Measurements from ENCODE around the gene AP1M1.

Gene AP1M1

GRCh38 chr19:16227837-16228636 lies 30.3 kb downstream of the AP1M1 start:
- H3K4me3 Mint-ChIP-seq, result no peak overlapping the region
- H3K36me3 Mint-ChIP-seq, result peaks cover 64% of the 10 kb centered on the region

GRCh38 chr19:16228637-16229321 lies 31.1 kb downstream of the AP1M1 start:
- H3K4me3 Mint-ChIP-seq, result no peak overlapping the region
- H3K9me3 Mint-ChIP-seq, result no peaks in the 10 kb centered on the region
- DNase-seq (ENCODE audit: low spot score in 2 of 2) (no peak), ATAC-seq (no peak)
- peak overlapping the region; percentile 45 for H3K27ac Mint-ChIP-seq
- H3K4me1 Mint-ChIP-seq, result peaks cover 6% of the 10 kb centered on the region
- H3K36me3 Mint-ChIP-seq, result peaks cover 60% of the 10 kb centered on the region

More at GRCh38 chr19:16227837-16228636, 30.3 kb downstream of the AP1M1 start:
- Mint-ChIP-seq H3K4me1 (peaks cover 6% of the 10 kb centered on the region), H3K9me3 (no peaks in the 10 kb centered on the region), H3K27ac (no peak overlapping the region)
- DNase-seq (ENCODE audit: low spot score in 2 of 2) (no peak), ATAC-seq (no peak)

GRCh38 chr19:16229322-16229641 lies 31.6 kb downstream of the AP1M1 start:
- peaks cover 6% of the 10 kb centered on the region for H3K4me1 Mint-ChIP-seq
- no peak for ATAC-seq
- no peaks in the 10 kb centered on the region for H3K9me3 Mint-ChIP-seq
- peak overlapping the region; percentile 45 for H3K27ac Mint-ChIP-seq
- no peak overlapping the region for H3K4me3 Mint-ChIP-seq
- peaks cover 60% of the 10 kb centered on the region for H3K36me3 Mint-ChIP-seq
- DNase-seq (ENCODE audit: low spot score in 2 of 2), result no peak

- H3K27ac Mint-ChIP-seq, result peak overlapping the region; percentile 74
- no peak overlapping the region for H3K4me3 Mint-ChIP-seq
- ATAC-seq, result no peak
- H3K4me1 Mint-ChIP-seq, result peaks cover 21% of the 10 kb centered on the region
- no peak for DNase-seq (ENCODE audit: low spot score in 2 of 2)
- peaks cover 71% of the 10 kb centered on the region for H3K36me3 Mint-ChIP-seq
- H3K9me3 Mint-ChIP-seq, result no peaks in the 10 kb centered on the region
Measured at GRCh38 chr19:16232127-16232526, 34.4 kb downstream of the AP1M1 start.

- Mint-ChIP-seq H3K9me3 (no peaks in the 10 kb centered on the region), H3K4me1 (peaks cover 21% of the 10 kb centered on the region), H3K4me3 (no peak overlapping the region), H3K27ac (peak overlapping the region; percentile 74), H3K36me3 (peaks cover 71% of the 10 kb centered on the region)
- no peak for DNase-seq (ENCODE audit: low spot score in 2 of 2)
- ATAC-seq, result no peak
Measured at GRCh38 chr19:16232568-16232967, 34.9 kb downstream of the AP1M1 start.

- Mint-ChIP-seq H3K9me3 (no peaks in the 10 kb centered on the region), H3K4me1 (peaks cover 21% of the 10 kb centered on the region), H3K4me3 (no peak overlapping the region), H3K36me3 (peaks cover 67% of the 10 kb centered on the region), H3K27ac (peak overlapping the region; percentile 80)
- no peak for ATAC-seq
- DNase-seq (ENCODE audit: low spot score in 2 of 2), result no peak
Measured at GRCh38 chr19:16233081-16233776, 35.5 kb downstream of the AP1M1 start.

GRCh38 chr19:16233836-16234551 lies 36.3 kb downstream of the AP1M1 start:
- no peak for DNase-seq (ENCODE audit: low spot score in 2 of 2)
- Mint-ChIP-seq H3K4me3 (no peak overlapping the region), H3K27ac (peak overlapping the region; percentile 80), H3K9me3 (no peaks in the 10 kb centered on the region), H3K4me1 (peaks cover 21% of the 10 kb centered on the region), H3K36me3 (peaks cover 62% of the 10 kb centered on the region)
- peak; percentile 51 for ATAC-seq

GRCh38 chr19:16234552-16235445 lies 37.1 kb downstream of the AP1M1 start:
- Mint-ChIP-seq H3K4me3 (no peak overlapping the region), H3K27ac (peak overlapping the region; percentile 72), H3K36me3 (peaks cover 55% of the 10 kb centered on the region), H3K9me3 (no peaks in the 10 kb centered on the region), H3K4me1 (peaks cover 21% of the 10 kb centered on the region)
- ATAC-seq (no peak), DNase-seq (ENCODE audit: low spot score in 2 of 2) (no peak)

- DNase-seq (ENCODE audit: low spot score in 2 of 2) (no peak), ATAC-seq (no peak)
- H3K4me3 Mint-ChIP-seq, result no peak overlapping the region
- H3K4me1 Mint-ChIP-seq, result peaks cover 21% of the 10 kb centered on the region
- H3K9me3 Mint-ChIP-seq, result no peaks in the 10 kb centered on the region
- peaks cover 42% of the 10 kb centered on the region for H3K36me3 Mint-ChIP-seq
- peak overlapping the region; percentile 72 for H3K27ac Mint-ChIP-seq
Measured at GRCh38 chr19:16235811-16236652, 38.3 kb downstream of the AP1M1 start.

GRCh38 chr19:16244091-16244490 lies 46.4 kb downstream of the AP1M1 start:
- H3K27ac Mint-ChIP-seq, result no peak overlapping the region
- H3K4me3 Mint-ChIP-seq, result no peak overlapping the region
- no peak for DNase-seq (ENCODE audit: low spot score in 2 of 2)

GRCh38 chr19:16247353-16248182 lies 49.9 kb downstream of the AP1M1 start:
- DNase-seq (ENCODE audit: low spot score in 2 of 2), result peak; percentile 85 to 92
- Mint-ChIP-seq H3K4me3 (peak overlapping the region; percentile 38), H3K36me3 (no peaks in the 10 kb centered on the region), H3K9me3 (no peaks in the 10 kb centered on the region), H3K4me1 (peaks cover 15% of the 10 kb centered on the region), H3K27ac (no peak overlapping the region)
- peak; percentile 94 for ATAC-seq

More at GRCh38 chr19:16244091-16244490, 46.4 kb downstream of the AP1M1 start:
- Mint-ChIP-seq H3K4me1 (peaks cover 15% of the 10 kb centered on the region), H3K9me3 (no peaks in the 10 kb centered on the region), H3K36me3 (no peaks in the 10 kb centered on the region)
- no peak for ATAC-seq

GRCh38 chr19:16248380-16249023 lies 50.8 kb downstream of the AP1M1 start:
- no peak overlapping the region for H3K4me3 Mint-ChIP-seq

More at GRCh38 chr19:16248380-16249023, 50.8 kb downstream of the AP1M1 start:
- ATAC-seq, result no peak
- Mint-ChIP-seq H3K4me1 (peaks cover 15% of the 10 kb centered on the region), H3K9me3 (no peaks in the 10 kb centered on the region), H3K27ac (no peak overlapping the region), H3K36me3 (no peaks in the 10 kb centered on the region)
- DNase-seq (ENCODE audit: low spot score in 2 of 2), result no peak

All from stimulated activated effector memory CD8-positive, alpha-beta T cell treated with anti-CD3 and anti-CD28 coated beads, Interleukin-12 subunit alpha, Interleukin-12 subunit beta, amount 100 ng/mL, for 72 hours (primary cell).